Left ventricle myocardium inferior (tissue), 1 donor: Measurements from ENCODE around the gene NKD1. TPM values are rescaled to one million over a fixed set of nuclear protein-coding genes. Genes with fewer than 3 reads are reported as not detected.

Experiments
- DNase-seq: peaks from one replicate; pipeline ENCODE4 v3.0.0-alpha.2; 2020
- H3K27ac ChIP-seq: fragments of 200-600 bp; replicated peaks from 2 replicates; pipeline ENCODE4 v1.8.0; 2021
- H3K27me3 ChIP-seq: fragments of 200-600 bp; 2 replicates; pipeline ENCODE4 v1.8.0; 2021; ENCODE audit warnings: low read depth
- H3K36me3 ChIP-seq: fragments of 200-600 bp; 2 replicates; pipeline ENCODE4 v1.8.0; 2021
- H3K4me1 ChIP-seq: fragments of 200-600 bp; 2 replicates; pipeline ENCODE4 v1.8.0; 2021
- H3K4me3 ChIP-seq: fragments of 200-600 bp; 2 replicates; pipeline ENCODE4 v1.8.0; 2021; ENCODE audit warnings: mild to moderate bottlenecking, moderate library complexity
- H3K9me3 ChIP-seq: fragments of 200-600 bp; replicated peaks from 2 replicates; pipeline ENCODE4 v1.8.0; 2021
- intact Hi-C: fragments of 100-400 bp; cut with micrococcal nuclease; formaldehyde crosslinking; loops from one replicate; pipeline ENCODE4 v1.11.0; 2022
- total RNA-seq: library from RNA; stranded (reverse); fragmentation: NEBNext Ultra II Directional; extraction: Animal tissue kit (Norgen Biotek cat#: 25700); gene quantifications from one replicate; pipeline ENCODE4 v1.2.1, GENCODE V29; 2021
- TF ChIP-seq, protein P1 (sequence below): fragments of 200-600 bp; IDR thresholded peaks from 2 replicates; pipeline ENCODE4 v1.8.0; 2021; ENCODE audit warnings: antibody characterized with exemption, mild to moderate bottlenecking, borderline replicate concordance
- donor health status: DM: no; HTN: yes; CAD: no; lungs with severe emphysema.

Gene NKD1
- total RNA-seq, 1 donor from 2014 or later = 1.5 TPM

DNA sequence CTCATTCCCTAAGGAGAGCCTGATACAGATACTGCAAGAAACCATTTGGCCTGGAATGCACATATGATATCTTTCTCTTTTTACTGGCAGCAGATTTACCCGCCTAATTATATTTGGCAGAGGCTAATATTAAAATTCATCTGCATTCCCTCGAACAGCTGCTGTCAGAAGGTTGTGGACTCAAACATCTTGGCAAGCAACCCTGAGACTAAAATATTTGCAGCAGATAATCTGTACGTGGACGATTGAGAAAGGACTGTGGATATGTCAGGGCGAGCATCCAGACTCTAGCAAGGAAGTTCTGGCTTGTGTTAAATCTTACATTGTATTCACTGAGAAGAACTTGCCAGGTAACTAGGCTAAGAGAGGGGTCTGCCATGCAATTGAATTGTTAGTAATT lies 67.7 kb downstream of the NKD1 start:
- Histone ChIP-seq H3K36me3 (no peaks in the 10 kb centered on the region), H3K27ac (no peak overlapping the region), H3K9me3 (no peaks in the 10 kb centered on the region), H3K4me3 (no peak overlapping the region), H3K27me3 (no peaks in the 10 kb centered on the region), H3K4me1 (peaks cover 48% of the 10 kb centered on the region)
- no peak for DNase-seq
- intact Hi-C loops = no loop called here
- TF ChIP-seq, protein P1, sequence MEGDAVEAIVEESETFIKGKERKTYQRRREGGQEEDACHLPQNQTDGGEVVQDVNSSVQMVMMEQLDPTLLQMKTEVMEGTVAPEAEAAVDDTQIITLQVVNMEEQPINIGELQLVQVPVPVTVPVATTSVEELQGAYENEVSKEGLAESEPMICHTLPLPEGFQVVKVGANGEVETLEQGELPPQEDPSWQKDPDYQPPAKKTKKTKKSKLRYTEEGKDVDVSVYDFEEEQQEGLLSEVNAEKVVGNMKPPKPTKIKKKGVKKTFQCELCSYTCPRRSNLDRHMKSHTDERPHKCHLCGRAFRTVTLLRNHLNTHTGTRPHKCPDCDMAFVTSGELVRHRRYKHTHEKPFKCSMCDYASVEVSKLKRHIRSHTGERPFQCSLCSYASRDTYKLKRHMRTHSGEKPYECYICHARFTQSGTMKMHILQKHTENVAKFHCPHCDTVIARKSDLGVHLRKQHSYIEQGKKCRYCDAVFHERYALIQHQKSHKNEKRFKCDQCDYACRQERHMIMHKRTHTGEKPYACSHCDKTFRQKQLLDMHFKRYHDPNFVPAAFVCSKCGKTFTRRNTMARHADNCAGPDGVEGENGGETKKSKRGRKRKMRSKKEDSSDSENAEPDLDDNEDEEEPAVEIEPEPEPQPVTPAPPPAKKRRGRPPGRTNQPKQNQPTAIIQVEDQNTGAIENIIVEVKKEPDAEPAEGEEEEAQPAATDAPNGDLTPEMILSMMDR = no peak

DNA sequence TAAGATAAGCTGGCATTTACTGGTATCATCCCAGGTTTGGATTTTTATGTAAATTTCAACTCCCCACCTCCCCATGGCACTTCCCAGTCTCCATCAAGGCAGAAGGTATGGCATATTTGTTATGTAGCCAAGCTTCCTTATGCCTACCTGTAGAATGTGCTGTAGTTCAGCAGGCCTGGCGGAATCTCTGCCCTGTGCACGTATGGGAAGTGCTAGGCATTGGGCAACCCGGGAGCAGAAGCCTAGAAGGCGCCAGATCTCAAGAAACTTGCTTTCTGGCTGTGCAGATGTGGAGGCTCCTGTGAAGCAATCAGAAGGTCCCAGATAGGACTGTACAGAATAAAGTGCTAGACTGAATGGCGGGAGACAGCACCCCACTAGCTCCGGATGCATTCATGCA lies 68.2 kb downstream of the NKD1 start:
- TF ChIP-seq, protein P1 = no peak
- H3K27ac ChIP-seq = no peak overlapping the region
- peaks cover 47% of the 10 kb centered on the region for H3K4me1 ChIP-seq
- no peak overlapping the region for H3K4me3 ChIP-seq
- H3K36me3 ChIP-seq = no peaks in the 10 kb centered on the region
- intact Hi-C loops = no loop called here
- no peaks in the 10 kb centered on the region for H3K9me3 ChIP-seq
- DNase-seq = no peak
- H3K27me3 ChIP-seq = no peaks in the 10 kb centered on the region

DNA sequence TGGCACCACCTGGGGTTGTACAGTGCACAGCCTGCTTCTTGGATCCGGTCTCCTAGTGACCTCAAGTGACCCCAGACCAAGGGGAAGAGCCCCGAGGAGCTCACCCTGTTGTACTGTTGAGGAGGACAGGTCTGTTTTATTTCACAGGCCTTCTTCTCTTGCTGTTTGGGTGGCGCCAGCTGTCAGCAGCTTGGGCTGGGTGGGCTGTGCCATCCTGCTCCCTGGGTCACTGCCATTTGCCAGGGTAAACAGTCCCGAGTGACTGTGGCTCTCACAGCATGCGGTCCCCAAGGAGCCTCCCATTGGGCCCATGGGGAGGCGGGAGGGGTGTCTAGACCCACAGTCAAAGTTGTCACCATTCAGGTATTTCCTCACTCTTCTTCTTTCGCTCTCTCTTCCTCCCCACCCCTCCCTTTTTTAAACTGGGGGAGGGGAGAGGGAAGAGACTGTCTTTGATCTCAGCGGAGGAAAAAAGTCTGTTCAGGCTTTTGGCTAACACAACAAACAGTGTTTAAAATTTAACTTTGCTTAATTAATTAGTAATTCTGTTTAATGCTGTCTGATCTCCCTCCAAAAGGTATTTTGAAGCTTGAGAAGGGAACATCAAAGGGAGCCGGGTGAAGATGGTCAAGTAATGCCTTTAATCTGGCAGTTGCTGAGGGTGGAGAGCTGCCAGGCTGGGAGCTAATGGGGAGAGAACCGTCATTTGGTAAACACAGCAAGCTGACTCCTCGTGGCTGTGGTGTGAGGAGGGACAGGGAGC lies 68.9 kb downstream of the NKD1 start:
- peaks cover 47% of the 10 kb centered on the region for H3K4me1 ChIP-seq
- DNase-seq = no peak
- H3K9me3 ChIP-seq = no peaks in the 10 kb centered on the region
- no peaks in the 10 kb centered on the region for H3K27me3 ChIP-seq
- TF ChIP-seq, protein P1 = no peak
- no peak overlapping the region for H3K4me3 ChIP-seq
- H3K27ac ChIP-seq = no peak overlapping the region
- no peaks in the 10 kb centered on the region for H3K36me3 ChIP-seq
- intact Hi-C loops = no loop called here

DNA sequence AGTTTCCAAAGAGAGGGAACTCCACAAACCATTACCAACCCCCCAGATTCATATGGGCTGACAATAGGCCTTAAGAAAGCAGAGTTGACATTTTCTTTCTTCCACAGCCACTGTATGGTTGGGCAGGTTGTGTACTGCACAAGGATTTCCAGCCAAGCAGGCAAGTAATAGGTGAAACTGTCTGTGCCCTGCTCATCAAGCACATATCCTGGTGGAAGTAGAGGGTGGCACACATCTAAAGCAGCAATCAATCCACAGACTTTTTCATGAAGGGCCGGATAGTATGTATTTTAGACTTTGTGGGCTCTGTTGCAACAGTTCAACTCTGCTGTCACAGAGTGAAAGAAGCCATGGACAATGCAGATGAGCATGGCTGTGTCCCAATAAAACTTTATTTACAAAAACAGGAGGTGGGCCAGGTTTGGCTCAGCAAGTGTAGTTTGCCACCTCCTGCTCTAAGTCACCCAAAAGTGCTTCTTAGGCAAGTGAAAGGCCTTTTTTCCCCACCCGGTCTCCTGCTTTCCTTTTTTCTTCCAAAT lies 69.5 kb downstream of the NKD1 start:
- Histone ChIP-seq H3K4me1 (peaks cover 47% of the 10 kb centered on the region), H3K27me3 (no peaks in the 10 kb centered on the region), H3K9me3 (no peaks in the 10 kb centered on the region), H3K36me3 (no peaks in the 10 kb centered on the region), H3K27ac (no peak overlapping the region), H3K4me3 (no peak overlapping the region)
- TF ChIP-seq, protein P1 = no peak
- DNase-seq = no peak
- intact Hi-C loops = no loop called here

DNA sequence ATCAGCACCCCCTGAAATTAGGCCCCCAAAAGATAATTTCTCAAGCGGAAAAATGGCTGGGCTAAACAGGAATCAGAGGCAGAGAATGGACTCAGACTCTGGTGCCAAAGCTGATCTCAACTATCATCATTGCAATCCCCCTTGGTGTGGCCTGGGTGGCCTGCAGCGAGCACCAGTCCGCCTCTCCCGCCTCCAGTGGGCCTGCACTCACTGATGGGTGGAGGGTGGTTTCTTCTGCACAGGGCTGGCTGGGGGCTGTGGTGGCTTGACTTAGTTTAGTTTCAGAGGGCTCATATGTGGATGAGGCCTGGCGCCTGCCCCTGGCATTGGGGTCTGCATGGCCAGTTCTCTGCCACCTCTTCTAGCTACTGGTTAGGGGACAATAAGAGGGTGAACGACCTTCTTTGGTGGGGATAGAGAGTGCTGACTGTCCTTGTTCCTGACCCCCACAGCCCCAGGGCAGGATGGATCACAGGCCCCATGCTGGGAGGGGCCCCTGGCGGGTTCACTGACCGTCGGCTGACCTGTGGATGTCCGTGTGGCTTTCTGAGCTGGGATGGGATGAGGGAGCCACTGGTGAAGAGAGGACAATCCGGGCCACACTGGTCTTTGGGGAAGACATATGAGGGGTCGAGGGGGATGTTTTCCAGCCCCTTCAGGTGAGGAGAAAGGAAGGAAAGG lies 70.2 kb downstream of the NKD1 start:
- Histone ChIP-seq H3K4me3 (no peak overlapping the region), H3K27me3 (no peaks in the 10 kb centered on the region), H3K9me3 (no peaks in the 10 kb centered on the region), H3K4me1 (peaks cover 40% of the 10 kb centered on the region), H3K36me3 (no peaks in the 10 kb centered on the region), H3K27ac (no peak overlapping the region)
- TF ChIP-seq, protein P1 = no peak
- no peak for DNase-seq
- intact Hi-C loops = no loop called here
